ENCODE results near the gene SLC35F1.

SLC35F1 gene

GRCh38 chr6:118285791-118286190 is 378.7 kb downstream of the SLC35F1 start:
- no peak for FAIRE-seq

GRCh38 chr6:118288355-118289124 is 381.5 kb downstream of the SLC35F1 start:
- no peak for FAIRE-seq

- no peak for FAIRE-seq
Measured at GRCh38 chr6:118292558-118292957, 385.5 kb downstream of the SLC35F1 start.

GRCh38 chr6:118294906-118295305 is 387.8 kb downstream of the SLC35F1 start:
- FAIRE-seq, result no peak

- no peak for FAIRE-seq
Measured at GRCh38 chr6:118295336-118295735, 388.3 kb downstream of the SLC35F1 start.

- no peak for FAIRE-seq
Measured at GRCh38 chr6:118296129-118296901, 389.3 kb downstream of the SLC35F1 start.

GRCh38 chr6:118297821-118298220 is 390.8 kb downstream of the SLC35F1 start:
- no peak for FAIRE-seq

GRCh38 chr6:118298476-118299427 is 391.7 kb downstream of the SLC35F1 start:
- no peak for FAIRE-seq

- no peak for FAIRE-seq
Measured at GRCh38 chr6:118299457-118299856, 392.4 kb downstream of the SLC35F1 start.

- FAIRE-seq, result no peak
Measured at GRCh38 chr6:118304321-118304720, 397.3 kb downstream of the SLC35F1 start.

- no peak for FAIRE-seq
Measured at GRCh38 chr6:118305081-118305480, 398.0 kb downstream of the SLC35F1 start.

GRCh38 chr6:118306392-118307238 is 399.6 kb downstream of the SLC35F1 start:
- no peak for FAIRE-seq

- no peak for FAIRE-seq
Measured at GRCh38 chr6:118307581-118307980, 400.5 kb downstream of the SLC35F1 start.

- no peak for FAIRE-seq
Measured at GRCh38 chr6:118309337-118310093, 402.5 kb downstream of the SLC35F1 start.

GRCh38 chr6:118313208-118313607 is 406.1 kb downstream of the SLC35F1 start:
- FAIRE-seq, result no peak

- FAIRE-seq, result no peak
Measured at GRCh38 chr6:118313762-118314161, 406.7 kb downstream of the SLC35F1 start.

- FAIRE-seq, result no peak
Measured at GRCh38 chr6:118316796-118317384, 409.8 kb downstream of the SLC35F1 start.

- no peak for FAIRE-seq
Measured at GRCh38 chr6:118317581-118318563, 410.8 kb downstream of the SLC35F1 start.

- FAIRE-seq, result no peak
Measured at GRCh38 chr6:118318648-118319047, 411.6 kb downstream of the SLC35F1 start.

- FAIRE-seq, result no peak
Measured at GRCh38 chr6:118319416-118319815, 412.4 kb downstream of the SLC35F1 start.
